ENCODE data around the gene DIABLO.

Gene DIABLO

GRCh38 chr12:122159882-122160281 is 66.0 kb downstream of the DIABLO start:
- Histone ChIP-seq H3K4me3 (ENCODE audit: low read depth, low read length) (no peak overlapping the region), H3K9me3 (ENCODE audit: severe bottlenecking) (peaks cover 10% of the 10 kb centered on the region), H3K36me3 (no peaks in the 10 kb centered on the region), H3K27me3 (ENCODE audit: insufficient read depth, low read depth, severe bottlenecking) (no peaks in the 10 kb centered on the region), H3K27ac (no peak overlapping the region)
- TF ChIP-seq CTCF (IDR thresholded peaks at IDR 0.05; ENCODE audit: low read depth, low read length), result peak; percentile 45; the same call in 1 of the 2 replicates
- no peak for DNase-seq

- H3K27ac ChIP-seq, result no peak overlapping the region
- H3K9me3 ChIP-seq (ENCODE audit: severe bottlenecking), result peaks cover 10% of the 10 kb centered on the region
- no peak overlapping the region for H3K4me3 ChIP-seq (ENCODE audit: low read depth, low read length)
- H3K36me3 ChIP-seq, result no peaks in the 10 kb centered on the region
- no peak for TF ChIP-seq CTCF (IDR thresholded peaks at IDR 0.05; ENCODE audit: low read depth, low read length)
- DNase-seq, result no peak
- no peaks in the 10 kb centered on the region for H3K27me3 ChIP-seq (ENCODE audit: insufficient read depth, low read depth, severe bottlenecking)
These were observed 67.1 kb downstream of the DIABLO start for GRCh38 chr12:122158700-122159285.
